PC-9 (cell line): ENCODE results near the gene LYPLA2.

Experiments used
- EZH2 ChIP-seq: fragments of 200-600 bp; sonication (generic); IDR thresholded peaks from 2 replicates; pipeline ENCODE4 v1.8.0; 2017; ENCODE audit warnings: antibody characterized with exemption, low read depth
- TF ChIP-seq, protein P1 (sequence below): fragments of 200-600 bp; sonication (generic); conservative IDR thresholded peaks from 2 replicates; pipeline ENCODE4 v1.6.1; 2017; ENCODE audit warnings: mixed run types, antibody characterized with exemption, mild to moderate bottlenecking, moderate library complexity

DNA sequence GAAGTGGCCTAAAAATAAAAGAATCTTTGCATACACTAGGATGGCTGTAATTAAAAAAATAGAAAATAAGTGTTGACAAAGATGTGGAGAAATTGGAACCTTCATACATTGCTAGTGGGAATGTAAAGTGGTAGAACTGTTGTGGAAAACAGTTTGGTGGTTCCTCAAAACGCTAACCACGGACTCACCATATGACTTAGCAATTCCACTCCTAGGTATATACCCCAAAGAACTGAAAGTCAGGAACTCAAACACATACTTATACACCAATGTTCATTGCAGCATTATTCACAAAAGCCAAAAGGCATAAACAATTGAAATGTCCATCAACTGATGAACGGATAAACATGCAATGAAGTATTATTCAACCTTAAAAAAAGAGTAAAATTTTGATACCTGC lies 45.1 kb downstream of the LYPLA2 start:
- TF ChIP-seq, protein P1, sequence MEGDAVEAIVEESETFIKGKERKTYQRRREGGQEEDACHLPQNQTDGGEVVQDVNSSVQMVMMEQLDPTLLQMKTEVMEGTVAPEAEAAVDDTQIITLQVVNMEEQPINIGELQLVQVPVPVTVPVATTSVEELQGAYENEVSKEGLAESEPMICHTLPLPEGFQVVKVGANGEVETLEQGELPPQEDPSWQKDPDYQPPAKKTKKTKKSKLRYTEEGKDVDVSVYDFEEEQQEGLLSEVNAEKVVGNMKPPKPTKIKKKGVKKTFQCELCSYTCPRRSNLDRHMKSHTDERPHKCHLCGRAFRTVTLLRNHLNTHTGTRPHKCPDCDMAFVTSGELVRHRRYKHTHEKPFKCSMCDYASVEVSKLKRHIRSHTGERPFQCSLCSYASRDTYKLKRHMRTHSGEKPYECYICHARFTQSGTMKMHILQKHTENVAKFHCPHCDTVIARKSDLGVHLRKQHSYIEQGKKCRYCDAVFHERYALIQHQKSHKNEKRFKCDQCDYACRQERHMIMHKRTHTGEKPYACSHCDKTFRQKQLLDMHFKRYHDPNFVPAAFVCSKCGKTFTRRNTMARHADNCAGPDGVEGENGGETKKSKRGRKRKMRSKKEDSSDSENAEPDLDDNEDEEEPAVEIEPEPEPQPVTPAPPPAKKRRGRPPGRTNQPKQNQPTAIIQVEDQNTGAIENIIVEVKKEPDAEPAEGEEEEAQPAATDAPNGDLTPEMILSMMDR = no peak
- no peak for TF ChIP-seq EZH2
